NCI-H2029 treated with DMSO at 0.1 percent for 48 hours (cell line): Measurements from ENCODE around the gene PRUNE2.
"Not testable (repeated sequence)": the region's sequence is repeated elsewhere in the genome, so short reads cannot be mapped to it uniquely, and the experiment has no call there.

Experiments used
- DNase-seq: peaks from one replicate; lab custom pipeline; 2025; lab: John Stamatoyannopoulos, UW

The PRUNE2 gene

DNA sequence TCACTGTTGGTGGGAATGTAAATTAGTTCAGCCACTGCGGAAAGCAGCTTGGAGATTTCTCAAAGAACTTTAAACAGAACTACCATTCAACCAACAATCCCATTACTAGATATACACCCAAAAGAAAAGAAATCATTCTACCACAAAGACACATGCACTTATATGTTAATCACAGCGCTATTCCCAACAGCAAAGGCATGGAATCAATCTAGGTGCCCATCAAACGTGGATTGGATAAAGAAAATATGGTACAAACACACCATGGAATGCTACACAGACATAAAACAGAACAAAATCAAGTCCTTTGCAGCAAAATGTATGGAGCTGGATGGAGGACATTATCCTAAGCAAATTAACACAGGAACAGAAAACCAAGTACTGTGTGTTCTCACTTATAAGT, 42.1 kb downstream of the PRUNE2 start:
- DNase-seq, result no peak

DNA sequence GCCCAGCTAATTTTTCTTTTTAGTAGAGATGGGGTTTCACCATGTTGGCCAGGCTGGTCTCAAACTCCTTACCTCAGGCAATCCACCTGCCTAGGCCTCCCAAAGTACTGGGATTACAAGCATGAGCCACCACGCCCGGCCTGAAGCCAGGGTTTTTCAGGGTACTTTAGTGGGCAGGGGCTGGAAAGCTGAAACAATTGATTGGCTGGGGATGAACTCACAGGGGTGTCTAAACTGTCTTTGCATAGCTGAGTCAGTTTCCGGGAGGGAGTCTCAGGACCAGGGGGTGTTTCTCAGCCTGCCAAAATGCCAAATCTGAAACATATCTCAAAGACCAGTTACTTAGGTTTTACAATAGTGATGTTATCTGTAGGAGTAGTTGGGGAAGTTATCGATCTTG, 46.1 kb downstream of the PRUNE2 start:
- DNase-seq, result no peak

DNA sequence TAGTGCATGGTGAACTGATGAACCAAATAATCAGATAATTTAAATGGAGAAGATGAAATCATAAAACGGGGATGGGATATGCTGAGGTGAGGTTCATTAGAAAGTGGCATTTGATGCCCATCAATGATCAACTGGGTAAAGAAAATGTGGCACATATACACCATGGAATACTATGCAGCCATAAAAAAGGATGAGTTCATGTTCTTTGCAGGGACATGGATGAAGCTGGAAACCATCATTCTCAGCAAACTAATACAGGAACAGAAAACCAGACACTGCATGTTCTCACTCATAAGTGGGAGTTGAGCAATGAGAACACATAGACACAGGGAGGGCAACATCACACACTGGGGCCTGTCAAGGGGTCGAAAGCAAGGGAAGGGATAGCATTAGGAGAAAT, 47.7 kb downstream of the PRUNE2 start:
- DNase-seq, result not testable (repeated sequence)

DNA sequence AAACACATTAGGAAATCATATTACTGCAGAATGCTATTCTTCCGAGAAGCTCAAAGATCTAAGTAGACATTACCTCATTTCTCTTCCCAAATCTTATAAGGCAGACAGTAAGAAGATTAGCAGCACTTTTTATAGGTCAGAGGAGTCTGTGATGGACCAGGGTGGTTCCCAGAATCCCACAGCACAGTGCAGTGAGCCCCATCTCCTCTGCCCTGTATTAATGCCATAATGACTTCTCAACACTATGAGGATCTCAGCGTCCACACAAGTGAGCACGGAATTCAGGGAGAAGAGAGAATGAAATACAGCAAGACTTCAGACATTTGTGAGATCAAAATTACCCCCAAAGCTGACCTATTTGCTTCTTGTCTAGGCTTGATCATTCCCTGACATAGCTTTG, 49.9 kb downstream of the PRUNE2 start:
- no peak for DNase-seq

GRCh38 chr9:76855015-76855414, 50.9 kb downstream of the PRUNE2 start:
- DNase-seq, result no peak

DNA sequence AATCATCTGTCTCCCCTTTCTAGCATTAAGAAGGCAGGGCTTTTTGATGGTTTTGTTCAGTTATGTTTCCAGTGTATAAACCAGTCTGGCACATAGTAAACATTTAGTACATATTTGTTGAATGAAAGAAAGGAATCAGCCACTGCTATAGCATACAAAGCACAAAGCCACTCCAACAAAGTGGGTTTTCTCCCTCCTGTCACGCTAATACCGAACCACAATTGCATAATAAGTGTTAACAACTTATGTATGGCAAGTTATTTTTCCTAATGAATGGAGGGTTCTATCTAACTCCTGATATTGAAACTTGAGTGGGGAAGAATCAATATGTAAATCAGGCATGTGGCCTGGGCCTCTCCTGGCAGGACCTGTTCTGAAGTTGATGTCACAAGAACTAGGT, 53.9 kb downstream of the PRUNE2 start:
- no peak for DNase-seq

GRCh38 chr9:76846297-76846696, 59.6 kb downstream of the PRUNE2 start:
- no peak for DNase-seq

DNA sequence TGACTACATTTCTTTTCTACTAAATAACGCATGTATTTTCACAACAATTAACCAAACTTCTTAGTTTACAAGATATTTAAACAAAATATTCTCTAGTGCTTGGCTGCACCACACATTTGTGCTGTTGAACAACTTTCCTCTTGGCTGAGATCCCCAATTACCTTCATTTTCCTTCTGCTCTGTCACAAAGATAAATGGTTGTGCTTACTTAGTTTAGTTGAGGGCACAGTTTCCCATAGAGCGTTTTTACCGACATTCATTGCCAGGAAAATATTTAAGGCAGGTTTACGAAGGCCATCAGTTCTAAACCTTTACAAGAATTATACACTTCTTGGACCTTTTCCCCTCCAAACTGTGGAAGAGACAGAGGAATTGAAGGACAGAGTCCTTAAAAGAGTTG, 60.7 kb downstream of the PRUNE2 start:
- DNase-seq, result no peak

DNA sequence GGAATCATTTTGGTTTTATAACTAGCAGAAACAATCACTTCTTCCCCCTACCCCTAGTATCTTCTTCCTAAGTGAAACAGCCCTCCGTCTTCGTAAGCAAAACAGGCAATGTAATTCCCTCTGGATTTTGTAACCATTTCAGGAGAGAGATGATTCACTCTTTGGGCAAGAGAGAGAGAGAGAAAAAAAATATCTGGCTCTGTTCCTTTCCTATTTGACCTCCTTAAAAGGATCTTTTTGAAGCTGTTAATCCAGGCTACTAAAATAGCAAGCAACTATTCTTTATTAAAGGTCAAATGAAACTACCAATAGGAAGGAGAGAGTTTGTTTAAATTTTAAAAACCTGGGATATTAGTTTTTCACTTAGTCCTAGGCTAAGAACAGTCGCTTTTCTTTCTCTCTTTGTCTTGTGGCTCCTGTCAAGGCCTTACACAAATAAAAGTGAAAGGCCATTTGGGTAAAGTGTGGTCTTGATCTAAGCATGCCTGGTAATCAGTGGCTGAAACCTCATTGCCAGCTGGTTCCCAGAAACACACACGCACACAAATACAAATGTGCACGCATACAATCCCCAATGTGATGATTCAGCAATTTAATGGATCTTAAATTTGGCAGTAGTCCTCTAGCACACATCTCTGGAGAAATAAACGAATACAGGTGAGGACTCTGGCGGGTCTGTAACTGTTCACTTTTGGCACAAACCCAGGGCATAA, 70.2 kb downstream of the PRUNE2 start:
- DNase-seq, result peak; percentile 54

- no peak for DNase-seq
Observed at GRCh38 chr9:76828447-76828846, 77.5 kb downstream of the PRUNE2 start.

DNA sequence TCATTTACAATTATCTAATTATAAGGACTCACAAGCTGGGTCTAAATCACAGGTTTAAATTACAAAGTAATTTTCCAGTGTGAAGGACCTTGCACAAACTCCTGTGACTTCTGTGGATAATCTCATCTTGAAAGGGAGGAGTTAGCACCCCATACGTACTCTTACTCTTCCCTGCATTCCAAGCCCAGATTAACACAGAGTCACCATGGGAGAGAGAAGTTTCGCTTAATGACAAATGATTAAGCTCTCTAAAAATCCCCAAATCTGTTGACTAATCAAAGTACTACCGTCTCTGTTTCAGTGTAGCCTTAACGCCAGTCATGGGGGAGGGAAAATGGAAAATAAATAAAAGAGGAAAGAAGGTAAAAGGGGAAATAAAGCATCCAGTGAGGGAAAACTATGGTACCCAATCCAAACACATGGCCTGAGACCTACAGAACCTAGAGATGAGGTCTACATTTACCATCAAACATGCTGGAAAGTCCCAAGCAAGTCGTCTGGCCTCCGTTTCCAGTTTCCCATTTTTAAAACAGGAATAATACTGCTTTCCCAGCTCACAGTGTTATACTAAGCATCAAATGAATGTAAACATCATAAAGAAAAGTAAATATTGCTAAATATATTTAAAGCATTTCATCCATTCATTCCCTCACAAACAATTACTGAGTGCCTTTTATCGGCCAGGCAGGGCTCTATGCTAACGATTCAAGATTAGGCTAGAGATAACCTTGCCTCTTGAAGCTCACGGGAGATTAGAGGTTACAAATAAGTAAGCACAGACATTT, 78.4 kb downstream of the PRUNE2 start:
- no peak for DNase-seq

DNA sequence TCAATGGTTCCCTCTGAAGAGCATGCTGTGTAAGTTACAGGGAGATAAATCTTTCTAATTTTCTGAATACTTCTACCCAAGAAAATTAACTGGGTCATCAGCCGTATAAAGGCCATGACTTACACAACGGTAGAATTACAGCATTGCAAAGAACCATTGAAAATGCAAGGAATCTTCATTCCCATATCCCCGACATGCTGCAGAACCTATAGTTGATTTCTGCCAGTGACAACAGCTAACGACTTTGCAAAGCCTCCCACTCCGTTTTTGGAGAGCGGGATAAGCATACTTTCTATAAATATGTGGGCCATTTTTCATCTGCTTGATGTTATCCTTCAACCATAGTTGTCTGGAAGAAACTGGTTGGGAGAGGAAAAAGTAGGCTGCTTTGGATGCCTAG, 85.5 kb downstream of the PRUNE2 start:
- no peak for DNase-seq

- no peak for DNase-seq
Observed at GRCh38 chr9:76818271-76818670, 87.6 kb downstream of the PRUNE2 start.

GRCh38 chr9:76817489-76817888, 88.4 kb downstream of the PRUNE2 start:
- peak; percentile 75 for DNase-seq

- no peak for DNase-seq
Observed at GRCh38 chr9:76812591-76812990, 93.3 kb downstream of the PRUNE2 start.

GRCh38 chr9:76810377-76810957, 95.4 kb downstream of the PRUNE2 start:
- peak; percentile 72 for DNase-seq

- no peak for DNase-seq
Observed at GRCh38 chr9:76808636-76809035, 97.3 kb downstream of the PRUNE2 start.

- DNase-seq, result no peak
Observed at GRCh38 chr9:76803762-76804161, 102.2 kb downstream of the PRUNE2 start.

- DNase-seq, result no peak
Observed at GRCh38 chr9:76803083-76803482, 102.8 kb downstream of the PRUNE2 start.

- DNase-seq, result no peak
Observed at GRCh38 chr9:76800901-76801300, 105.0 kb downstream of the PRUNE2 start.

GRCh38 chr9:76799473-76799872, 106.4 kb downstream of the PRUNE2 start:
- DNase-seq, result no peak

GRCh38 chr9:76798527-76798926, 107.4 kb downstream of the PRUNE2 start:
- no peak for DNase-seq

GRCh38 chr9:76796296-76796695, 109.6 kb downstream of the PRUNE2 start:
- DNase-seq, result no peak
